Transverse colon (tissue), 4 donors: Measurements from ENCODE around the gene SEC31B. TPM values are rescaled to one million over a fixed set of nuclear protein-coding genes. Genes with fewer than 3 reads are reported as not detected.

Experiments
- DNase-seq: peaks from one replicate; pipeline ENCODE4 v3.0.0-alpha.2; 2019
- H3K27ac ChIP-seq, 4 donors: fragments of 200-600 bp; sonication (generic); 2 replicates each; pipeline ENCODE4 v1.5.1; 2016 to 2018; ENCODE audit warnings: inconsistent platforms in 4 of 4
- H3K27me3 ChIP-seq: fragments of 200-600 bp; sonication (generic); 2 replicates; pipeline ENCODE4 v1.5.1; 2017; ENCODE audit warnings: inconsistent platforms
- H3K36me3 ChIP-seq, 4 donors: fragments of 200-600 bp; sonication (generic); 2 replicates each; pipeline ENCODE4 v1.5.1; 2017 to 2019; ENCODE audit warnings: inconsistent platforms in 4 of 4
- H3K4me1 ChIP-seq, 4 donors: fragments of 200-600 bp; sonication (generic); 2 replicates each; pipeline ENCODE4 v1.5.1; 2017 to 2020; ENCODE audit warnings: inconsistent platforms in 4 of 4
- H3K4me3 ChIP-seq, 4 donors: fragments of 200-600 bp; sonication (generic); 1 replicate in 1 of 4; 2 replicates in 3 of 4; pipeline versions ENCODE4 v1.5.1 to v1.6.1; 2017 to 2019; ENCODE audit warnings: inconsistent platforms in 4 of 4
- H3K9me3 ChIP-seq, 2 donors: fragments of 200-600 bp; sonication (generic); 2 replicates each; pipeline ENCODE4 v1.5.1; 2017 to 2019; ENCODE audit warnings: inconsistent platforms in 2 of 2
- CTCF ChIP-seq, 5 experiments: fragments of 200-600 bp in 3 of 5; fragments of 450-650 bp in 2 of 5; sonication (generic) in 3 of 5; IDR thresholded peaks; 1 replicate in 2 of 5; 2 replicates in 3 of 5; pipeline ENCODE4 v1.5.1; 2016 to 2017; ENCODE audit warnings: antibody characterized with exemption in 5 of 5, inconsistent platforms in 3 of 5, mild to moderate bottlenecking in 2 of 5, moderate library complexity in 1 of 5
- EP300 ChIP-seq: sonication (generic); formaldehyde crosslinking; IDR thresholded peaks from one replicate; pipeline ENCODE4 v1.6.1; 2017; ENCODE audit warnings: antibody characterized with exemption, low read depth
- POLR2A ChIP-seq: fragments of 450-650 bp; IDR thresholded peaks from one replicate; pipeline ENCODE4 v1.6.1; 2016; ENCODE audit warnings: antibody characterized with exemption, mild to moderate bottlenecking, moderate library complexity
- POLR2AphosphoS5 ChIP-seq, 3 donors: sonication (generic); formaldehyde crosslinking; IDR thresholded peaks; one replicate each; pipeline ENCODE4 v1.6.1; 2016; ENCODE audit warnings: antibody characterized with exemption in 3 of 3
- WGBS, 2 donors: methylation state at CpG; one replicate each; pipeline ENCODE4 v1.1.5; 2018; ENCODE audit warnings: low coverage in 1 of 2; 5-methylcytosine and 5-hydroxymethylcytosine counted together
- in situ Hi-C, 4 donors: fragments of 200-750 bp; cut with MboI; loops; one replicate each; pipeline versions ENCODE4 v1.15.0 to v1.15.1; 2017; ENCODE audit warnings: low sequenced_read_pairs in 3 of 4, low pct_ligation_motif_present in 1 of 4, low pct_unique_long_range_greater_than_20kb in 1 of 4
- intact Hi-C: fragments of 100-400 bp; cut with DNase I; formaldehyde crosslinking; loops from one replicate; pipeline ENCODE4 v1.15.1; 2023; ENCODE audit warnings: low total_unique reads
- total RNA-seq, 4 donors: library from RNA; depleted of rRNA; stranded (reverse); fragments of >200 nt; gene quantifications; one replicate each; pipeline ENCODE4 v1.1.0, GENCODE V29; 2016

SEC31B gene
- total RNA-seq, 4 donors from 2014 or later = 14.1 to 32.8 (median 24.1) TPM

GRCh38 chr10:100567249-100567648, 47.6 kb upstream of the SEC31B start:
- no peak overlapping the region for H3K27ac ChIP-seq
- H3K36me3 ChIP-seq = no peaks in the 10 kb centered on the region
- TF ChIP-seq POLR2A = no peak
- no peak for TF ChIP-seq EP300
- no peak for TF ChIP-seq POLR2AphosphoS5 (IDR thresholded peaks at IDR 0.05)
- no peak for TF ChIP-seq CTCF (IDR thresholded peaks at IDR 0.05)
- no peak for DNase-seq
- H3K4me3 ChIP-seq = no peak overlapping the region
- peaks cover 97% of the 10 kb centered on the region for H3K27me3 ChIP-seq
- H3K4me1 ChIP-seq = peaks cover 0 to 7% (median 3%) of the 10 kb centered on the region in 4 donors
- in situ Hi-C loops = loop anchor here in 3 of 4 donors (10.0 to 25.0 kb wide), 2 partner anchors 295 to 308 kb away; no protein-coding TSS in a partner anchor
- intact Hi-C loops = loop anchor here (10.0 kb wide), 1 partner anchor 178 kb away; the partner anchor contains the start of gene PAX2
- WGBS, 2 donors = 48 to 70% methylated on average over 3 to 11 of the region's 11 CpGs
- no peaks in the 10 kb centered on the region for H3K9me3 ChIP-seq

GRCh38 chr10:100566561-100566960, 46.9 kb upstream of the SEC31B start:
- no peak for TF ChIP-seq POLR2A
- TF ChIP-seq POLR2AphosphoS5 (IDR thresholded peaks at IDR 0.05) = no peak
- no peak for TF ChIP-seq EP300
- TF ChIP-seq CTCF (IDR thresholded peaks at IDR 0.05) = no peak
- no peak overlapping the region for H3K27ac ChIP-seq
- H3K4me3 ChIP-seq = no peak overlapping the region
- H3K27me3 ChIP-seq = peaks cover 97% of the 10 kb centered on the region
- H3K4me1 ChIP-seq = peaks cover 0 to 14% (median 8%) of the 10 kb centered on the region in 4 donors
- in situ Hi-C loops (loop anchor here in 3 of 4 donors (10.0 to 25.0 kb wide), 2 partner anchors 296 to 308 kb away; no protein-coding TSS in a partner anchor), intact Hi-C loops (loop anchor here (10.0 kb wide), 1 partner anchor 178 kb away; the partner anchor contains the start of gene PAX2)
- no peaks in the 10 kb centered on the region for H3K36me3 ChIP-seq
- 45 to 57% methylated on average over 3 of the region's 3 CpGs for WGBS, 2 donors
- no peak for DNase-seq
- no peaks in the 10 kb centered on the region for H3K9me3 ChIP-seq

- no peak for DNase-seq
- no peaks in the 10 kb centered on the region for H3K9me3 ChIP-seq
- H3K4me3 ChIP-seq = no peak overlapping the region
- in situ Hi-C loops (loop anchor here in 3 of 4 donors (10.0 to 25.0 kb wide), 2 partner anchors 297 to 309 kb away; no protein-coding TSS in a partner anchor), intact Hi-C loops (loop anchor here (10.0 kb wide), 1 partner anchor 179 kb away; the partner anchor contains the start of gene PAX2)
- 60 to 64% methylated on average over 3 to 9 of the region's 9 CpGs for WGBS, 2 donors
- no peak overlapping the region for H3K27ac ChIP-seq
- no peak for TF ChIP-seq CTCF (IDR thresholded peaks at IDR 0.05)
- TF ChIP-seq POLR2A = no peak
- no peak for TF ChIP-seq EP300
- peaks cover 0 to 14% (median 8%) of the 10 kb centered on the region in 4 donors for H3K4me1 ChIP-seq
- H3K36me3 ChIP-seq = no peaks in the 10 kb centered on the region
- H3K27me3 ChIP-seq = peaks cover 86% of the 10 kb centered on the region
Observed at GRCh38 chr10:100565206-100565985, 45.7 kb upstream of the SEC31B start.

- H3K27me3 ChIP-seq = peaks cover 55% of the 10 kb centered on the region
Observed at GRCh38 chr10:100562008-100562672, 42.5 kb upstream of the SEC31B start.

More at GRCh38 chr10:100562008-100562672, 42.5 kb upstream of the SEC31B start:
- in situ Hi-C loops = loop anchor here in 3 of 4 donors (10.0 to 25.0 kb wide), 2 partner anchors 300 to 313 kb away; no protein-coding TSS in a partner anchor
- Histone ChIP-seq H3K4me1 (peaks cover 0 to 14% (median 8%) of the 10 kb centered on the region in 4 donors), H3K36me3 (no peaks in the 10 kb centered on the region), H3K9me3 (no peaks in the 10 kb centered on the region), H3K4me3 (peak overlapping the region in 1 of 4 donors; percentile 11), H3K27ac (no peak overlapping the region)
- intact Hi-C loops = loop anchor here (10.0 kb wide), 1 partner anchor 183 kb away; the partner anchor contains the start of gene PAX2
- WGBS, 2 donors = 14% methylated on average over 59 of the region's 62 CpGs; no CpG with 5 or more reads in 1 of the 2 donors
- DNase-seq = peak; percentile 75
- TF ChIP-seq POLR2AphosphoS5 (IDR thresholded peaks at IDR 0.05) (no peak), CTCF (IDR thresholded peaks at IDR 0.05) (peak; percentile 72 to 98 (median 92))
